Skin epidermis (tissue), 12 donors: ENCODE measurements around the gene ANAPC7.
"Not testable (repeated sequence)": the region's sequence is repeated elsewhere in the genome, so short reads cannot be mapped to it uniquely, and the experiment has no call there.

Experiments
- H3K27ac ChIP-seq, 21 experiments: fragments of 200-600 bp; sonication (generic) in 11 of 21; one replicate each; pipeline ENCODE4 v1.5.0; 2020; ENCODE audit warnings: mild to moderate bottlenecking in 3 of 21, inconsistent platforms in 2 of 21, moderate library complexity in 2 of 21
- H3K4me3 ChIP-seq, 7 experiments: fragments of 200-600 bp; sonication (generic) in 2 of 7; one replicate each; pipeline ENCODE4 v1.5.0; 2020; ENCODE audit warnings: inconsistent platforms in 2 of 7, mild to moderate bottlenecking in 2 of 7, moderate library complexity in 1 of 7

Gene ANAPC7

DNA sequence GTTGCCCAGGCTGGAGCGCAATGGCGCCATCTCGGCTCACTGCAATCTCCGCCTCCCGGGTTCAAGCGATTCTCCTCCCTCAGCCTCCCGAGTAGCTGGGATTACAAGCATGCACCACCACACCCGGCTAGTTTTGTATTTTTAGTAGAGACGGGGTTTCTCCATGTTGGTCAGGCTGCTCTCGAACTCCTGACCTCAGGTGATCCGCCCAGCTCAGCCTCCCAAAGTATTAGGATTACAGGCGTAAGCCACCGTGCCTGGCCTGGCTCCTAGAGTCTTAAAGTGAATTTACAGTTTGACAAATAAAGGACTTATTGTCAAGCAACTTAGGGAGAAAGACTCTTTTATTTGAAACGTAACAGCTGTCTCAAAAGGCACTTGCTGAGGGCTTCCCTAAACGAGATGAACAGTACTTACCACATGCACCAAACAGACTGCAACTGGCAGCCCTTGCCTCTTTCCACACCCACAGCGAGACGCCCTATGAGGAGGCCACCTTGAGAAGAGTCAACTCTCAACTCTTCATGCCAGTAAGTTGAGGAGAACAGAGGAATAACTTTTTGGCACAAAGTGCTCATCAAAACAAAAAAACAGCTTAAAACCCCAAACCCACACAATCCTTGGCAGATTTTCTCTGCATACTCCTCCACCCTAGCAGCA lies 25.2 kb downstream of the ANAPC7 start:
- H3K4me3 ChIP-seq: not testable (repeated sequence)
- H3K27ac ChIP-seq: peak overlapping the region in 11 of 21 experiments; percentile 1 to 56 (median 22)

DNA sequence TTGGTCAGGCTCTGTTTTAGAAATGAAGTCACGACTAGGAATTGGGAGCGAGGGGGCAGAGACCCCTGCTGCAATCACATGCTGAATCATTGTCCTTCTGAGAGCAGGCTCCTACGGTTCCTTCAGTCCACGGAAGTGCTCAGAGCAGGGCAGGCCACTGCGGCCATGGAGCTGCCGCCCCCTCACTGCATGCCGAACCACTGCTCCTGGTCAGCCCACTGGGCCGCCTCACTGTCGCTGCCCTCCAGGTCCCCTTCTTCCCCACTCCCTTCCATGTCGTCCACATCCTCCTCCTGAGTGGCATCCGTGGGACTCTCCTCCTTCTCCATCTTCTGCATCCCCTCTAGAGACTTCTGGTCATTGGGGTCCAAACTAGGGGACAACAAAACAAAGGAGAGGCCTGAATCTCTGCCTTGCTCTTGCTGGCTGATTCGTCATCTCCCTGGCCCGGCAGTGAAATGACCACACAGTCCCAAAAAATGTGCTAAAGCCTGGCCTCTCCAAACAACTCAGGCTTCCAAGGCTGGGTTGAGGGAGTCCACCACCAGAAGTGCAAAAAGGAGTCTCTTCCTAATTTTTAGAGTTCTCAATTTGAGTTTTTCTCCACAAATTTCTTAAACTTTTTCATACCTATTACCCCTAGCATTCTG lies 29.4 kb downstream of the ANAPC7 start:
- Histone ChIP-seq H3K4me3 (no peak overlapping the region), H3K27ac (peak overlapping the region in 20 of 21 experiments; percentile 7 to 81 (median 68))

DNA sequence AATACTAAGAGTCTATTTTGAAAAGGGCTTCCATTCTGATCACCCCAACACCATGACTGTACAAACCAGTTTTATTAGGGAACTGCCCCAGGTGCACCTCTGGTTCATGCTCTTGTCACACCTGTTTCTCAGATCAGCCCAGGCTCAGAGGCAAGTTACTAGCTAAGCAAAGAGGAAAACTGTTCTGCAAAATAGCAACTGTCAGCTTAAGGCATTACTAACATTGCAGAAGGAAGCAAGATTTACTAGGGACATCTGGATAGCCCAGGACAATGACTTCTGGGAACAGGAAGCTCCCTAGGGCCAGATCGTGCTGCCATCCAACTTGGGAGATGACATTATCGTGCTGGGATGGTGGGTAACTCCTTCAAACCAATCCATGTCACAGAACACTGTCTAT lies 30.1 kb downstream of the ANAPC7 start:
- Histone ChIP-seq H3K4me3 (no peak overlapping the region), H3K27ac (peak overlapping the region in 20 of 21 experiments; percentile 7 to 81 (median 70))

DNA sequence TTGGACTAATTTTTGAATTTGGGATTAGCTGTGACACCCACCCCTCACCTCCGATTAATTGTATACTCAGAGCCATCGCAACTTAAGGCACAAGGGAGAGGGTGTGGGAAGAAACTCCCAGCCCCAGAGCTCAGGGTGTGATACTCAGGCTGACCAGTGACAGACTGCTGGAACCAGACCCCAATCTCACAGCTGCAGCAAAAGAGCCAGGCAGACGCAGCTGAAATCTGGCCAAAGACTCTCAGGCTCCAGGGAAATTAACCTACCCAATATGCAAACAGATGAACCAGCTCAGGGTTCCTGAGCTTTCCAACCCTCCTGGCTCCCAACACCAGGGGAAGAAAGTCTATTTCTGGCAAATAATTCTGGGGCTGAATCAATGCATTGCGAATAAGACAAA lies 30.5 kb downstream of the ANAPC7 start:
- Histone ChIP-seq H3K27ac (peak overlapping the region in 20 of 21 experiments; percentile 7 to 81 (median 70)), H3K4me3 (no peak overlapping the region)

DNA sequence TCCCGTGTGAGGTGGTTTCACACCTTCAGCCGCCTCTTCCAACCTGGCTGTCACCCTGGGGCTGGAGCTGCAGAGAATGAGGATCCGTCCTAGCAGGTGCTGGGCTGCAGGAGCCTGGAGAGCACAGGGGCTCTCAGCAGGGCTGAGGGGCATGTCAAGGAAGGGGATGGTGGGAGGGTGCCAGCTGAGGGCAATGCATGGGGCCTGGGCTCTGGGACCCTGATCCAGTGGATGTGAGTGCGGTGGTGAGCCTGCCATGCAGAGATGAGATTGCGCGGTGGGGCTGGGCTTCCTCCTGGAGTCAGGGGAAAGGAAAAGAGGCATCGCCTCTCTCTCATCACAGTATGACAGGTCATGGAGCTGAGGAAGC lies 31.5 kb downstream of the ANAPC7 start:
- Histone ChIP-seq H3K4me3 (no peak overlapping the region), H3K27ac (peak overlapping the region; percentile 7 to 81 (median 70))

DNA sequence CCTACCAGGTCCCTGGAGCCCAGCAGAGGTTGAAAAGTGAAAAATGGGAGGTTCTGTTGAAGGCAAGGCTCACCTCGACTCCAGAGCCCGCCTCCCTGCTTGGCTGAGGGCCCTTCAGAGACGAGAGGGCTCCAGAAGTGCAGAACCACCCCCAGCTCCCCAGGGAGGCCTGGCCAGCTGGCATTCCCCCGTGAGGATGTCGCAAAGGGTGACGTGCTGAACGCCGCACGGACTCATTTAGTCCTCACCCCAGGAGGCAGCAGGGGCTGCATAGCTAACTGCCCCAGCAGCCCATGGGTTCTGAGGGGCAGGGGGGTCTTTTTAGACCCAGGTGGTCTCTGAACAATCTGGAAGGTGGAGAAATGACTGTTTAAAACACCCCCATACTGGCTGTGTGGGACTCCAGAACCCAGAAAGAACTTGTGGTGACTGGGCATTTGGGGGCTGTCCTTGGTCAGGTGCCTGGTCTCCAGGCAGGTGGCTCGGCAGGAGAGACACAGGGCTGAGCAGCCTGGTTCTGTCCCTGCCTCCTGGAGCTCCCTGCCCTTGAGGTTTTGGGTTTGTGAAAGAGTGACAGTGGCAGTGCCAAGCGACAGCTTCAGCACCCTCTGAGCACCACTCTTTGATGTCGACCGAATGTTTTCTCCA lies 32.0 kb downstream of the ANAPC7 start:
- Histone ChIP-seq H3K4me3 (no peak overlapping the region), H3K27ac (peak overlapping the region in 20 of 21 experiments; percentile 7 to 81 (median 70))

DNA sequence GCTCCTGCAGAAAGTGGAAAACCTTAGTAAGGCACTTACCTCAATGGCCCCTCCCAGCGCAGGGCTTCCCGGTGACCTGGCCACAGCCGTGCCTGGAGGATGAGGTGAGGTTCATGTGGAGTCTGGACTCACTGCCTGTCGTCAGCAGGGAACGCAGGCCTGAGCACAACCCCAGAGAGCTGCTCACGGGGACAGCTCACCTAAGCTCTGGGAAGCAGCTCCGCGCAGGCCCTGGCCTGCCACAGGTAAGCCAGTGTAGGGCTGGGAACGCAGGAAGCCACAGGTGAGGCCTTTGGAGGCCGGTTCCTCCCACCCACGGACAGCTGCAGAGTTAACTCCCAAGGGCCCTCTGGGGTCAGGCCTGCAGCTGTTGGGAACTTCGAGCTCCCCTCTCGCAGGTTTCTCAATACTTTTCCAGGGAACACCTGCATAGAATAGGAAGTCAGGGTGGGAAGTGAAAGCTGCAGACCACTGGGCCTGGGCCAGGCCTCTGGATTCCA lies 32.7 kb downstream of the ANAPC7 start:
- peak overlapping the region in 20 of 21 experiments; percentile 7 to 81 (median 70) for H3K27ac ChIP-seq
- H3K4me3 ChIP-seq: no peak overlapping the region

DNA sequence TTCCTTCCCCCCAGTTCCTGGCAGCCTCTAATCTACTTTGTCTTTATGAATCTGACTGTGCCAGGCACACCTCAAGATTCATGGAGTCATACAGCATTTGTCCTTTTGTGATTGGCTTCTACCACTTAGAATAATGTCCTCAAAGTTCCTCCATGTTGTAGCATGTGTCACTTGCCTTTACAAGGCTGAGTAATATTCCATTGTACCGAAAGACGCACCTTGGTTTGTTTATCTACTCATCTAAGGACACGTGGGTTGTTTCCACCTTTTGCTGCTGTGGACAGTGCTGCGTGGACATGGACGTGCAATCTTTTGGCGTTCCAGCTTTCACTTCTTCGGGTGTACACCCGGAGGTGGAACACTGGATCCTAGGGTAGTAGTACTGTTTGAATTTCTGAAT lies 33.5 kb downstream of the ANAPC7 start:
- Histone ChIP-seq H3K4me3 (no peak overlapping the region), H3K27ac (peak overlapping the region in 19 of 21 experiments; percentile 3 to 81 (median 70))

DNA sequence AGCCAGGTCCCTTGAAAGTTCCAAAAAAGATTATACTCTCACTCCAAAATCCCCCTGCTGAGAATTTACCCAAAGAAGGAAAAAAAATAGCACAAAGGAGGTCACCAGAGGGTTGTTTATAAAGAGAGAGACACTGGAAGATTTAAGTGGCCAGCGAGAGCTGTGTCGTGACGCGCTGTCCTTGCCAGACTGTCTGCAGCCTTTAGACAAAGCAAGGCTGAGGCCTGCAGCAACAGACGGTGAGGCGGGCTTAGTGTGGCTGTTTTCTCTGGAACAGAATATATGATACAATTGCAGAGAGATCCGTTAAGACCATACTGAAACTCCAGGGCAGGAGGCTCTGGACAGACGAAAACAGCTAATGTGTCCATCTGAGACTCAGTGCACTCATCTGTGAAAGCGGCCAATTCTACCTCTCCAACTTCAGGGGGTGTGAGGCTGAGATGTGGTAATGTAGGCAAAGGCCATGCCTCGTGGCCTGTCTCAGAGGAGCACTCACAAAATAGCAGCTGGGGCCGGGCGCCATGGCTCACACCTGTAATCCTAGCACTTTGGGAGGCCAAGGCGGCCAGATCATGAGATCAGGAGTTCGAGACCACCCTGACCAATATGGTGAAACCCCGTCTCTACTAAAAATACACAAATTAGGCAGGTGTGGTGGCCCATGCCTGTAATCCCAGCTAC lies 36.2 kb downstream of the ANAPC7 start:
- no peak overlapping the region for H3K4me3 ChIP-seq
- peak overlapping the region in 5 of 21 experiments; percentile 10 to 32 (median 26) for H3K27ac ChIP-seq

DNA sequence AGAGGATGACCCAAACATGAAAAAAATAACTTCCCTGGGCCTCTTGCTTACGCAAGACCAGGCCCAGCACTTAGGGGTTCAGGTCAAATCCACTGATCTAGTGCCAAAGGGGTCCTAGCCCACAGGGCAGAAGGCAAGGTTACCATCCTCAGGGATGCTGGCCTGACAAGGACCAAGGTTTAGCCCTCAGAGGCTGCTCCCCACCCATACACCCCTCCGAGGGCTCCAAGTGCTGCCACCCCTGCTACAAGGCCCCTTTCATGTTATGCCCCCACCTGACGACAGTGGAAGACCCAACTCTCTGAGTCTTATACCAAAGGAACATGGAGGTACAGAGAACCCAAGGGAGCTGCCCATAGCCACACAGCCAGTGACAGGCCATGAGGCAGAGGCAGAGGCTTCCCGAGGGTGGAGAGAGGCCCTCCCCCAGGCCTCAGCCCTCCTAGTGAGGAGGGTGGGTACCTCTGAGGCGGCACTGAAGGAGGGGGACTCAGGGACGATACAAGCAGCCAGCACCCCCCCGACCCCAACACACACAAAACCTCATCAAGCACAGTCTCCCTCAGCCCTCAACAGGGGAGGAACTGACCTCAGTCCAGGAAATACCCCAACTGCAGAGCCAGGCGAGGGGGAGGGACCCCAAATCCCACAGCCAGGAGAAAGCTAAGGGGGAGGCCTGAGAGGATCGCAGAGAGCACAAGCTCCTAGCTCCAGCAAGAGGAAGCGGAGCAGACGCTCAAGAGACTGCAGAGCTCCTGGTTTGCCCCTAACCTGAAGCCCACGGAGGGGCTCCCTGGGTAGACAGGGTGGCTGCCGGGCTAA lies 37.0 kb downstream of the ANAPC7 start:
- no peak overlapping the region for H3K4me3 ChIP-seq
- H3K27ac ChIP-seq: peak overlapping the region in 4 of 21 experiments; percentile 10 to 31 (median 24)

DNA sequence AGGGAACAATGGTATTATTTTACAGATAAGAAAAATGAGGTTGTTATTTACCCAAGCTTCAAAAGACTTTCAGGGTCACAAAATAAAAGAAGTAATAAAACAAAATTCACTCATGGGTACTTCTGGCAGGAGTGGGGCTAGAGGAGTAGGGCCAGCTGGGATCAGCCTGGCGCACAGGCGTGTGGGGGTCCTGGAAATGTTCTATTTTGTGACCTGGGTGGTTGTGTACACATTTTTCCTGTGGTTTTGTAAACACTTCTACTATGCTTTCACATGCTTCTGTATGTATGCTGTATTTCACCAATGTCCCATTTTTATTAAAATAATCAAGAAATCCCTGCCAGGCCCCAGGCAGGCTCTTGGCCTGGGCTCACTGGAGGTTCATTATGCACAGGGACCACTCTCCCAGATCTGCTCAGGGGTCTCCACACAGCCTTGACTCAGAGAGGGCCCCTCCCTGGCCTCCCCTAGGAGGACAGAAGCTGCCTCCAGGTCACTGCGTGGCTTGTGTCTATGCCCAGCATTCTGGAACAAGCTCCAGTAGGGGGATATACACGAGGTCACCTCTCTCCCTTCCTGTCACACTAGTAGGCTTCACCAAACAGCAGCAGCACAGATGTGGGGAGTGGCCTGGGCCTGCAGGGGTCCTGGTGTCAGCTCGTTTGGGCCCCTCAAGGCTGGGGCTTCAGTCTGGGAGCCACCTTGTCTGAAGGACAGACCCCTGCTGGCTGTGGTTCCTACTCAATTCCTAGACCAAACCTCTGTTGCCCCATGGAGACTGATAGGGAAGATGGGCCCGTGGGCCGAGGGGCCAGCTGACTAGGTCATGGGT lies 37.8 kb downstream of the ANAPC7 start:
- Histone ChIP-seq H3K27ac (peak overlapping the region in 3 of 21 experiments; percentile 3 to 34 (median 17)), H3K4me3 (no peak overlapping the region)

DNA sequence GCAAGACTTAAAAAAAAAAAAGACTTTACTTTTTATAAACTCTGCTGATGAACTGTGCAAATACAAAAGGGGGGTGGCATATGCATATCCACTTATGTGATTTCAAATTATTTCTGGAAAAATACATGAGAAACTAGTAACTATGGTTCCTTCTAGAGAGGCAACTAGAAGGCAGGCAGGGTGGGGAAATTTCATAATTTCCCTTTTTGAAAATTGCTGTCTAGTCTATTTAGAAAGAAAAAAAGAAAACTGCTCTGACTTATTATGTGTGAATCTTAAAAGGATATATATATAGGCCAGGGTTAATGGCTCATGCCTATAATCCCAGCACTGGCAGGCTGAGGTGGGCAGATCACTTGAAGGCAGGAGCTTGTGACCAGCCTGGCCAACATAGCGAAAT lies 42.3 kb downstream of the ANAPC7 start:
- H3K4me3 ChIP-seq: no peak overlapping the region
- H3K27ac ChIP-seq: no peak overlapping the region

DNA sequence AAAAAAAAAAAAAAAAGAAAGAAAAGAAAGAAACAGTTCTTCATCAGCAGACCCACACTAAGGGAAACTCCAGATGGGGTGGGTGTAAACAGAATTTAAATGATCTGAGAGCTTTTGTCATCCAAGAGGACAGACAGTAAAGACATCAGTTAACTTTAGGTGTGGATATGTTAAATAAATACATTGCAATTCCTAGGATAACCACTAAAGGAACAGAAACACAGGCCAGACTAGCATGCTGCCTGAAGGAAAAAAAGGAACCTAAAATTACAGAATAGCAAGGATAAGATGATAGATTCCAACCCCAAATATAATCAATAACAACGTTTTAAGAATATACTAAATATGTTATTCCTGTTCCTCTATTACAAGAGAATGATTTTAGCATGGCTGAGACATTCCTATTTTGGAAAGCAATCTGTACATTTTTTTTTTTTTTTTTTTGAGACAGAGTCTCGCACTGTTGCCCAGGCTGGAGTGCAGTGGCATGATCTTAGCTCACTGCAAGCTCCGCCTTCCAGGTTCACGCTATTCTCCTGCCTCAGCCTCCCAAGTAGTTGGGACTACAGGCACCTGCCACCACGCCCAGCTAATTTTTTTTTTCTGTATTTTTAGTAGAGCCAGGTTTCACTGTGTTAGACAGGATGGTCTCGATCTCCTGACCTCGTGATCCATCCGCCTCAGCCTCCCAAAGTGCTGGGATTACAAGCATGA lies 45.0 kb downstream of the ANAPC7 start:
- H3K27ac ChIP-seq: not testable (repeated sequence)

DNA sequence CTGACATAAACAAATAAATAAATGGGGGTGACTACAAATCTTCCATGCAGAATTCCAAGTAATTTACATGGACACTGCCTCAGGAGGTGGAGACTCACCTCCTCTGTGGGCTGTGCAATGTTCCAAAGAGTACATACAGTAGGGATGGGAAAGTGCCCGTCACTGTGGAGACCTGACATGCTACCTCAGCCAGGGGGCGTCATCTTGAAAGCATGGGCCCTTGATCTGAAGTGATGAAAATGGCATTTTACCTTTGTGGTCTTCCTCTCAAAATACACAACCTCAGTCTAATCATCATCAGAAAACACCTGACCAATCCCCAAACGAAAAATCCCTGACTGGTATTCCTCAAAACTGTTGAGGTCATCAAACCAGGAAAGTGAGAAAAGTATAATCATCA lies 48.4 kb downstream of the ANAPC7 start:
- H3K27ac ChIP-seq: no peak overlapping the region
- no peak overlapping the region for H3K4me3 ChIP-seq

More for the DNA sequence above, 45.0 kb downstream of the ANAPC7 start:
- H3K4me3 ChIP-seq: not testable (repeated sequence)

DNA sequence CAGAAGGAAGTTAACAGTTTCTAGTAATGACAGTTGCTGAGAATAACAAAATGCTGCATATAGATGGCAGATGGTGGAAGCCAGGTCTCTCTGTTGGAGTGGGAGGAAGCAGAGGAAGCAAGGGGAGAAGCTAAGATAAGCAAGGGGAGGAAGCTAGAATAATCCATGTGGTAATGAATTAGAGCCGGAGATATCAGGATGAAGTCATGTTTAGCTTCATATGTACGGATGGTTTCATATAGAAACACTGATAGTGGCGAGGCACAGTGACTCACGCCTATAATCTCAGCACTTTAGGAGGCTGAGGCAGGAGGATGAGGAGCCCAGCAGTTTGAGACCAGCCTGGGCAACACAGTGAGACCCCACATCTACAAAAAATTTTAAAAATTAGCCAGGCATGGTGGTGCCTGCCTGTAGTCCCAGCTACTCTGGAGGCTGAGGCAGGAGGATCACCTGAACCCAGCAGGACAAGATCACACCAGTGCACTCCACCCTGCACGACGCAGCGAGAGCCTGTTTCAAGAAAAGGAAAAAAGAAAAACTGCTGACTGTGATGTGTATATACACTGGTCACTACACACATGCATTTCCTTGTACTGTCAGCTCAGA lies 49.2 kb downstream of the ANAPC7 start:
- no peak overlapping the region for H3K27ac ChIP-seq

DNA sequence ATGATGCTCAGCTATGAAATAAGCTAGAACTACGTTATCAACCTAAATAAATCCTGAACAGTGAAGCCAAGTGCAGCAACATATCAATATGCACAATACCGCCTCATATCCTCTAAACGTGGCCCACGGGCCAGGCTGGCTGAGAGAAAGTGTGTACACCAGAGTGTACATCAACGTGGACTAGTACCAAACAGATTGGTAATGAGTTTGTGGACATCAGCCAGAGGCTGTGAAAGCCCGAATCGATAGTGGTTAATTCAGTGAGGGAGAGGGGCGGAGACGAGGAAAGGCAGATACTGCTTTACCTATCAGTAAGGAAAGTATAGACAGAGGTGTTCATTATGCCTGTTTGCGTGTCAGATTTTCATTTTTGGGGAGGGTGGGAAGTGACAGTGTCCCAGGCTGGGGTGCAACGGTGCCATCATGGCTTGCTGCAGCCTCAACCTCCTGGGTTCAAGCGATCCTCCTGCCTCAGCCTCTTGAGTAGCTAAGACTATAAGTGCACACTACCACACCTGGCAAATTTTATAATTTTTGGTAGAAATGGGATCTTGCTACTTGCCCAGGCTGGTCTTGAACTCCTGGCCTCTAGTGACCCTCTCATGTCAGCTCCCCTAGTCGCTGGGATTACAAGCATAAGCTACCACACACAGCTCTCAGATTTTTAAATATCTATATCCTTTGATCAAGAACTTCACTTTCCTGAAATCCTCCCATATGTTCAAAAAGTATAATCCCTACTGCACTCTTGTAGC lies 50.1 kb downstream of the ANAPC7 start:
- H3K4me3 ChIP-seq: no peak overlapping the region
- no peak overlapping the region for H3K27ac ChIP-seq

More for the DNA sequence above, 49.2 kb downstream of the ANAPC7 start:
- H3K4me3 ChIP-seq: no peak overlapping the region

DNA sequence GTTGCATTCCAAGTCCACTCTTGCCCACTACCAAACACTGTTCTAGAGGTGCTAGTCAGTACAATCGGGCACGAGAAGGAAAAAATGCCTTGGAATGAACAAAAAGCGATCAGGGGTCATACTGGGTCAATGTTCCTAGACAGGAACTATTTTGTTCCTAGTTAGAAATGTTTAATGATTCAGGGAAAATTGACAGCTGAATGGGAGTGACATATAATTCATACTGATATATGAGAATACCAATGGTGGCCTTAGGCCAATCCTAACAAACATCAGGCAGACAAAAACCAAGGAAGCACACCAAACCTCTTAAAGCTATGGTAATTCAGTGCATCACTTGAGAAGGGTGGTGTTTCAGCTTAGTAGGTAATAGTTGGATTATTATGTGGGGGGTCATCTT lies 51.1 kb downstream of the ANAPC7 start:
- no peak overlapping the region for H3K27ac ChIP-seq
- no peak overlapping the region for H3K4me3 ChIP-seq
